SIG-M5 (cell line): ENCODE measurements around the gene GAREM2.

Experiments
- DNase-seq: peaks from one replicate; lab custom pipeline; 2025; lab: John Stamatoyannopoulos, UW

The GAREM2 gene

GRCh38 chr2:26187537-26188104, 14.7 kb downstream of the GAREM2 start:
- DNase-seq: no peak

- no peak for DNase-seq
Observed at GRCh38 chr2:26189123-26189522, 16.2 kb downstream of the GAREM2 start.

GRCh38 chr2:26189751-26190150, 16.9 kb downstream of the GAREM2 start:
- no peak for DNase-seq

- no peak for DNase-seq
Observed at GRCh38 chr2:26190369-26190768, 17.5 kb downstream of the GAREM2 start.

GRCh38 chr2:26191316-26192159, 18.6 kb downstream of the GAREM2 start:
- DNase-seq: no peak

GRCh38 chr2:26193578-26194231, 20.8 kb downstream of the GAREM2 start:
- DNase-seq: no peak

- DNase-seq: no peak
Observed at GRCh38 chr2:26195040-26195984, 22.4 kb downstream of the GAREM2 start.

GRCh38 chr2:26196683-26197418, 24.0 kb downstream of the GAREM2 start:
- peak; percentile 8 for DNase-seq

GRCh38 chr2:26197516-26197915, 24.6 kb downstream of the GAREM2 start:
- DNase-seq: no peak

- DNase-seq: no peak
Observed at GRCh38 chr2:26202981-26203490, 30.1 kb downstream of the GAREM2 start.

- no peak for DNase-seq
Observed at GRCh38 chr2:26203906-26204305, 31.0 kb downstream of the GAREM2 start.

- DNase-seq: no peak
Observed at GRCh38 chr2:26212011-26212410, 39.1 kb downstream of the GAREM2 start.

GRCh38 chr2:26214759-26215158, 41.9 kb downstream of the GAREM2 start:
- no peak for DNase-seq

GRCh38 chr2:26215833-26216232, 42.9 kb downstream of the GAREM2 start:
- DNase-seq: no peak

- DNase-seq: no peak
Observed at GRCh38 chr2:26216587-26216986, 43.7 kb downstream of the GAREM2 start.

GRCh38 chr2:26217720-26218119, 44.8 kb downstream of the GAREM2 start:
- DNase-seq: no peak

- DNase-seq: no peak
Observed at GRCh38 chr2:26223018-26223417, 50.1 kb downstream of the GAREM2 start.

GRCh38 chr2:26224095-26224494, 51.2 kb downstream of the GAREM2 start:
- no peak for DNase-seq

- DNase-seq: no peak
Observed at GRCh38 chr2:26229595-26229994, 56.7 kb downstream of the GAREM2 start.

GRCh38 chr2:26230806-26231205, 57.9 kb downstream of the GAREM2 start:
- no peak for DNase-seq

- DNase-seq: no peak
Observed at GRCh38 chr2:26235089-26235488, 62.2 kb downstream of the GAREM2 start.
